ENCODE data around the gene RAVER2.

DNA sequence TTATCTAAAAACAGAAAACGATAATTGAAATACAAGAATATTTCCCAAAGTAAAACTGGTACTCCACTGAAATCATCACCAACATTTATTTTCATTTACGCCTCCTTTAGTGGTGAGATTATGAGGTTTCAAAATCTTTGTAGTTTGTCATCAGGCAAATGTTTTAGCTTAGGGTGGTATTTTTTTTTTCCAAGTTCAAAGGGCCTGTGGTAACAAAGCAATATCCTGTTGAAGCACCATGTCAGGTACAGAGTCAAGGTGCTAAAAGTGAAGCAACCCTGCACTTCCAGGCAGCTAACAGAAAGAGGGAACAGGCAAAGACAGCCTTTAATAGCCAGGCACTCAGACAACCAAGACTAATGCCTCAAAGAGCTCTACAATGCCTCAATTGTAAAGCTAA, 132.3 kb downstream of the RAVER2 start:
- TF ChIP-seq ZNF274 (IDR thresholded peaks at IDR 0.05; ENCODE audit: low read depth, low read length) (no peak), SUZ12 (IDR thresholded peaks at IDR 0.05; ENCODE audit: extremely low read depth, insufficient read depth, insufficient read length) (no peak), YY1 (IDR thresholded peaks at IDR 0.05; ENCODE audit: insufficient read depth, insufficient read length) (no peak)
